GM19324 (cell line): ENCODE measurements around the gene ST7L.

Experiments used
- ATAC-seq: cut with Tn5 transposase; IDR thresholded peaks from one replicate; pipeline ENCODE4 v1.9.1; 2021; ENCODE audit warnings: mild to moderate bottlenecking, moderate library complexity; ENCODE audit not compliant: unreplicated experiment, low FRiP score

ST7L gene

DNA sequence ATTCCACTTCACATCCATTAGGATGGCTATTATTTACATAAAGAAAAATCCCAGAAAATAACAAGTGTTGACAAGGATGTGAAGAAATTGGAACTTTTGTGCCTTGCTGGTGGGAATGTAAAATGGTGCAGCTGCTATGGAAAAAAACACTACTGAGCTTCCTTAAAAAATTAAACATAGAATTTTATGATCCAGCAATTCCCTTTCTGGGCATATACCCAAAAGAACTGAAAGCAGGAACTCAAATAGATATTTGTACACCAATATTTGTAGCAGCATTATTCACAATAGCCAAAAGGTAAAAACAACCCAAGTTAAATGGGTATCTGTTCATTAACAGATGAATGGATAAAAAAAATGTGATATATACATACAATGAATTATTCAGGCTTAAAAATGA lies 64.5 kb downstream of the ST7L start:
- no peak for ATAC-seq

DNA sequence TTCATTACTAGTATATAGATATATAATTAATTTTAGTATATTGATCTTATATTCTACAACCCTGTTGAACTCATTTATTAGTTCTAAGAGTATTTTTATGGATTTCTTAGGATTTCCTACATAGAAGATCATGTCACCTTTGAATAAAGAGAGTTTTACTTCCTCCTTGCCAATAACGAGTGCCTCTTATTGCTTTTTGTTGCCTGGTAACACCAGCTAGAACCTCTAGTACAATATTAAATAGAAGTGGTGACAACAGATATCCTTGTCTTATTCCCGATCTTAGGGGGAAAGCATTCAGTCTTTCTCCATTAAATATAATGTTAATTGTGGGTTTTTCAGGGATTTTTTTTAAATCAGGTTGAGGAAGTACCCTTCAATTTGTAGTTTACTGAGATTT lies 69.4 kb downstream of the ST7L start:
- no peak for ATAC-seq

DNA sequence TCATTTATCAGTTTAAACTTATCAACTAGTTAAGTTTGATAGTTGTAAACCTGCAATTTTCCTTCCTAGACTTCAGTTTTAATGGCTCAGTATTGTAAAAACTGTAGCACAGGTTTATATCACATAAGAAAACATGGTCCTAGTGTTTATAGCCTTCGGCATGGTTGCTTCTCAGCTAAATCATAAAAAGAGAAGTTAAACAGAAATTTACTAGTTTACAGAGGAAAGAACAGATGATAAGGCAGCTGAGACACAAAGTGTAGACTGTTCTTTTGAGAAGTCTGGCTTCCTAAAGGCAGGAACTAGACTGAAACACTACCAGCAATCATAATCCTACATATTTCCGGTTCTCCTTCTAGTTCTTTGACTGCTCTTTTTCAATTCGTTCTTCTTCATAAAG lies 70.4 kb downstream of the ST7L start:
- no peak for ATAC-seq

- ATAC-seq, result no peak
These were observed 72.9 kb downstream of the ST7L start for GRCh38 chr1:112546076-112546475.

DNA sequence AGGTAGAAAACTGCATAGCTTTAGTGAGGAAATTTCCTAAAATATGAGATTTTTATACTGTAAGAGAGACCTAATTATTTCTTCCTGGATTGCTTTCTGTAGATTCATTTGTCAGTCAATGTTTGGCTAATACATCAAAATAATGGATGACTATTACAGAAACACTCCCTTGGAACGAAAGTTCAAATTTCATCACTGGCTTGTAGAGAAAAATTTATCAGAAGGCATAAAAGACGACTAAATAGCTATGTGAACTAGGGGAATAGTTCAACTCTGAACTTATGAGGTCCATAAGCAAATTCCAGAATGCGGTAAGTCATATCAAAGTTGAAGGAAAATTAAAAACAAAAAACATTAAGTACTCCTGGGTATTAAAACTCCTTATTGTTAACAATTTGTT lies 74.2 kb downstream of the ST7L start:
- no peak for ATAC-seq

DNA sequence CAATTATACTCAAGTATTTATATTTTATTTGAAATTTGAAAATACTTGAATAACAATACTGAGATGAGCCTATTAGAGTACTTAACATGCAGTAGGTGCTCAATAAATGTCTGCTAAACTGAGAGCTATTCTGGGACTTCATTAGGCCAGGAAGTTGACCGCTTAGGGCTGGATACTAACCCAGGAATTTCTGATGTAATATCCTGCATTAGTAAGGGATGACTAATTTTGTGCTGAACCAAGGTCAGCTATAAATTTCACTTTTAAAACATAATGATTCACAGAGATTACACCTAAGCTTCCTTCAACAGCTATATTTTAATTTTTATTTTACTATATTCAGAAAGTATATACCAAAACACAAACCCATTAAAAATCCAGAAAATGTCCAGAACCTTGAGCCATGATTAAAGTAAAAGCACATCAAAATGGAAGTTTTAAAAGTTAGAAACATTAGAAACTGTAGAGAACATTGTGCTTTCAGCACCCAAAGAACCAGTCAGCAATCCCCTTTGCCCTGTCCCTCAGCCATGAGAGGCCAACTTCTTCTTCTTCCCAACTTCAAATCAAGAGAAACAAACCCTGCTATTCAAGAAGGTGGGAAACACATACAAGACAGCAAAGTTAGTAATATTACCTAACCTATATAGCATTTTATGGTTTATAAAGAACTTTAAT lies 74.8 kb downstream of the ST7L start:
- no peak for ATAC-seq

- no peak for ATAC-seq
These were observed 76.6 kb downstream of the ST7L start for GRCh38 chr1:112542206-112542973.

DNA sequence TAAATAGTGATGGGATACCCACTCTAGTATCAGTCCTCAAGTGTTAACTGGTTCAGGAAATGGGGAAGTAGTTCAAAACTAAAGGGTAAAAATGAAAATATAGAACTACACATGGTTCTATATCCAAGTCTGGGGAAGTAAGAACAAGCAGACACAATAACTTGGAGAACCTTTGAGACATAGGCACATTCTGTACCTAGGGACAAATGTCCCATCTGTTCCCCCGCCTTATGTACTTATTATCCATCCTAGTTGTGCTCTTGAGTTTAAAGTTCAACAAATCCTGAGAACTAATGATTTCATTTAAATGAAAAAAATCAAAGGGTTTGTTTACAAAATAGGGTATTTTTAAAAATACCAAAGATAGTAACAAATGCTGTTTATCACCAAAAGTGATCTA lies 77.6 kb downstream of the ST7L start:
- ATAC-seq, result no peak

- ATAC-seq, result no peak
These were observed 78.6 kb downstream of the ST7L start for GRCh38 chr1:112540226-112540794.

- ATAC-seq, result no peak
These were observed 80.1 kb downstream of the ST7L start for GRCh38 chr1:112538883-112539282.

DNA sequence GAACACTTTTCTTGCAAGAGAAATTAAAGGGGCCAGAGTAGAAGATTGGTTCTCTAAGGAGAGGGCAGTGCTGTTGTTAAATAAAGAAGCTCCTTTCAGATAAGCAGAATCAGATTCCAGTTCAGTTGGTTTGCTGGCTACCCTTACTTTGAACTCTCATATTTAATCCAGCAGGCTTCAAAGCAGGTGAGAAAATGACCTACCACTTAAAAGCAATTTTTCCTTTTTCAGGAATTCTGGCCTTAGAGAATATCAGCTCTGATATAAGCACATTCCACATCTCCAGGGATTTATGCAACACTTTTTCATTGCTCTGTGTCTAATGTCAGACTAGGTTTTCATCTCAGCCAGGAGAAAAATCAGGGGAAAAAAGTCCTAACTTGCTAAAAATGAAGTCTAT lies 81.5 kb downstream of the ST7L start:
- ATAC-seq, result no peak

DNA sequence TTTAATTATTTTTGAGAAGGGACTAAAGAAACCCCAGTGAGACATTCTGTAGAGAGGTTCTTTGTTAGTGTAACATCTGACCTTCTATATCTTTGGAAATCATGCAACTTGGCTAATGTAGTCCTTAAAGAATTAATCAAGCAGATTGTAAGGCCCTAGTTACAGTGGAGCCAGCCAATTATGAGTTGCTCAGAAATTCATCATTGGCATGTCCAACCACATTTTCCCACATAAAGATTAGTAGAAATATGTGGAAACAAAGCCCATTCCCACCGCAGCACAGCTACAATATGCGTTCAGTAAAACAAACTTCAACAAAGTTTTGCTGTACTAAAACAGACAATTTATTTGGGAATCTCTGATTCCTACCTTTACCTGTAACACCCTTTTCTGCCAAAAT lies 82.4 kb downstream of the ST7L start:
- no peak for ATAC-seq

DNA sequence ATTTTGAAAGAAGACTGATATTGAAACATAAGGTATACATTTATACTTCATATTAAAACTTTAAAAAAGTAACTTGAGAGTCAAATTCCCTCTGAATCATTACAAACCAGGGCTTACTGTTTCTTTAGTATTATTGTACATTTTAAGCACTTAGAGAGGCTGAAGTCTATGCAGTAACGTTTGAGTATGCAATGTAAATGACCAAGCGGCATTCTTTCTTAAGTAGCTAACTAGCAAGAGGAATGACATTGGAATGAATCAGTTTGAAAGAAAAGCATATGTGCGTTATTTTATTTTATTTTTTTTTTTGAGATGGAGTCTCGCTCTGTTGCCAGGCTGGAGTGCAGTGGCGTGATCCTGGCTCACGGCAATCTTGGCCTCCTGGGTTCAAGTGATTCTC lies 85.9 kb downstream of the ST7L start:
- no peak for ATAC-seq

DNA sequence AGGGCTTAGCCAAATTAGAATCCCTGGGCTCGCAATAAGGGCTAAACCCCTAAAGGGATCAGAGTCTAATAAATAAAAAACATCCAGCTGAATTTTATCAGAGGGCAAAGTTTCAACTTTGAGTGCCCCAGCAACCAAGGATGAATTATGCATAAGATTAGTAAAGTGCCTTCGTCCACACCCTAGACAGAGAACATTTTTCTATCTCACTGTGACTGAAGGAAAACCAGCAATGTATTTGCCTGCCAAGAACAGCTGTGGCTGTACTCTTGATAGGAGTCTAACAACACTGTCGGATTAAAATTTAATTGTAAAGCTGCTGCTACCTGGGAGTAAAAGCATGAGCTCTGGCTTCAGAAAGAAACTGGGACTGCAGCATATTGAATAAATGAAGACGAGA lies 86.9 kb downstream of the ST7L start:
- ATAC-seq, result no peak

DNA sequence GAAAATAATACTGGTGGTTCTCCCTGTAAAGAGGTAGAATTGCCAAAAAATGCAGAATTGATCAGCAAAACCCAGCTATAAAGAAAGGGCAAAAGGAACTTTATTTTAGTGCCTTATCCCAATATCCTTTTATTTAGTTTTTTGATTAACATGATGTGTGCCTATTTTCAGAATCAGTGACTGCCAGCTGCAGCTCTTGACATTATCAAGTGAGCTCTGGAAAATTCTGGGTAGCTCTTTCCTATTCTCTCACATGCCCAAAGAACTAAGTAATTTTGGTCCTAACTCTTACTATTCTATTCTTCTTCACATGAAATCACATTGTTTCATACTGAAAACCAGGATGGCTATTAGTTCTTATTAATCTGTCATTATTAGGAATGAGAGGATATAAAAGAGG lies 88.1 kb downstream of the ST7L start:
- ATAC-seq, result no peak

DNA sequence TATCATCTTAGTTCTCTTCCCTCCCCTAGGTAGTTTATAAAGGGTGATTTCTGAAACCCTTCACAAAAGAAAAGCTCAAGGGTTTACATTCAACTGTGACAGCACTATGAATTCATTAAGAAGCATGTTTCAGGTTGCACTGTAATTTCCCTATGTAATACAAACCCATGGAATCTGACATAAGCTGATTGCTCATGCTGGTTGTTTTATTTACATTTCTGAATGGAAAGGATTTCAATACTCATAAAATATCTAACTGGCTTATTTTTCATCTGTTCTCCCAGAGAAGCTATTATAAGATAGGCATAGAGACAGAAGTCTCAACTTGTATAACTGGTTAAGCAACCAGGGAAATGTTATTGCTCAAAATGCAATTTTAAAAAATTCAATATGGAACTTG lies 89.6 kb downstream of the ST7L start:
- ATAC-seq, result no peak

GRCh38 chr1:112528076-112528475 lies 90.9 kb downstream of the ST7L start:
- no peak for ATAC-seq

DNA sequence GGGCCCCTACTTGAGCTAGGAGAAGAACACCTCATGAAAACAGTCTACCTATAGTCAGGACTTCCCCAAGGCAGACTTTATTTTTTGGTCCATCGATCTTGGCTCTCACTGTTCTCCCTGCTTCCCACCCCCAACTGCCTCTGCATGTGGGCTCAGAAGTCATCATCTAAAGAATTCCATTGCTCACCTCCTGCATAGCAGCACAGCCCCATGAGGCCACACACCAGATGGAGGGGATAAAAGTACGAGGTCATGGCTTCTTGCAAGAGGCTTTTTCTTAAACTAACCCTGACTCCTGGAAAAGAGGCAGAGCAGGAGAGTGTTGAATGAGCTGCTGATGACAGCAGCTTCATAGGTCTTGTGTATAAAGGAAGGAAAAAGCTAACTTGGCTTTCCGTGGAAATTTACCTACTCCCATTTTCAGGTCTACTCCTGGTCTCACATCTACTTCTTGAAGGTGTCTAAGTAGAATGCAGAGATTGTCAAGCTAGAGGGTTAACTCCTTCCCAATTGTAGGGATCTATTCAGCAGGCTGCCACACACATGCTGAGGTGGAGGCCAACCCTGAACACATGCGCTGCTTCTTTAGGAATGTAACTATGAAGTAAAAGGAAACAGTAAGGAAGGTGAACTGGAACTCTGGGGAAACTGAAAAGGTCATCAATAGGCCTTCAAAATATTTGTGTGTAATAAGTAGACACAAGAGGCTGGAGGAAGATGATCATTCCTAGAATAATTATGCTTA lies 91.5 kb downstream of the ST7L start:
- ATAC-seq, result no peak

DNA sequence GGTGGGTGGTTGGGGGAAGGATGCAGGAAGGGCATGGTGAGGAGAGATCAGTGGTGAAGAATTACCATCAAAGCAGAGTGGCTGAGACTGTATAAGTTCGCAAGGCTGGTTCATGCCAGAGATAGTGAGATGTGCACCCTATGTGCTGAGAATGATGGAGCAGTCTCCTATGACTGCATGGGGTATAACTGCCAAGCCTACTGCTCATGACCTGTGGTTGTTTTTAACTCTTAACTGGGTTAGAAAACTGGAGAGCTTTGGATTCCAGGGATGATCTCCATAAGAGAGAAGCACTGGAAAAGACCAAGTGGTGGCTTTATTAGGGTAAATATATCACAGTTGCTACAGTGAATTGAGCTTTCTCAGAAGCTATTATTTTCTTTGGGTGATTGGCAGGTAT lies 94.0 kb downstream of the ST7L start:
- ATAC-seq, result no peak

GRCh38 chr1:112524251-112524650 lies 94.7 kb downstream of the ST7L start:
- no peak for ATAC-seq

- ATAC-seq, result no peak
These were observed 96.3 kb downstream of the ST7L start for GRCh38 chr1:112522621-112523020.
